ENCODE data around the gene LSM12.
A peak's percentile ranks its signal among the peaks of the same experiment; 100 is the strongest.
"Not testable (repeated sequence)": the region's sequence is repeated elsewhere in the genome, so short reads cannot be mapped to it uniquely, and the experiment has no call there.

The LSM12 gene

GRCh38 chr17:44043272-44043696 lies 23.2 kb downstream of the LSM12 start:
- H3K4me3 ChIP-seq = no peak overlapping the region
- H3K4me1 ChIP-seq = peaks cover 0 to 34% (median 17%) of the 10 kb centered on the region in 4 donors
- no peaks in the 10 kb centered on the region for H3K27me3 ChIP-seq
- intact Hi-C loops (cut with DNase I; ENCODE audit: low total_unique reads) = loop anchor here (10.0 kb wide), 1 partner anchor 98 kb away; the partner anchor contains the start of gene PPY
- peaks cover 1 to 20% (median 20%) of the 10 kb centered on the region in 3 donors for H3K36me3 ChIP-seq
- no peak overlapping the region for H3K27ac ChIP-seq
- DNase-seq = peak in 1 of 2 donors; percentile 33
- no peak for TF ChIP-seq CTCF (IDR thresholded peaks at IDR 0.05)
- no peaks in the 10 kb centered on the region for H3K9me3 ChIP-seq

GRCh38 chr17:44039829-44040635 lies 26.4 kb downstream of the LSM12 start:
- no peak for TF ChIP-seq CTCF (IDR thresholded peaks at IDR 0.05)
- Histone ChIP-seq H3K9me3 (no peaks in the 10 kb centered on the region), H3K4me1 (peaks cover 0 to 34% (median 17%) of the 10 kb centered on the region in 4 donors), H3K27me3 (no peaks in the 10 kb centered on the region), H3K36me3 (peaks cover 19 to 36% (median 31%) of the 10 kb centered on the region in 3 donors), H3K4me3 (no peak overlapping the region), H3K27ac (peak overlapping the region in 1 of 2 donors; percentile 16)
- intact Hi-C loops (cut with DNase I; ENCODE audit: low total_unique reads) = loop anchor here (10.0 kb wide), 1 partner anchor 95 kb away; the partner anchor contains the start of gene PPY
- DNase-seq = no peak

- H3K4me3 ChIP-seq = no peak overlapping the region
- no peak overlapping the region for H3K27ac ChIP-seq
- H3K36me3 ChIP-seq = peaks cover 26 to 43% (median 39%) of the 10 kb centered on the region in 3 donors
- H3K9me3 ChIP-seq = no peaks in the 10 kb centered on the region
- DNase-seq = no peak
- intact Hi-C loops (cut with DNase I; ENCODE audit: low total_unique reads) = no loop called here
- no peak for TF ChIP-seq CTCF (IDR thresholded peaks at IDR 0.05)
- peaks cover 0 to 23% (median 17%) of the 10 kb centered on the region in 4 donors for H3K4me1 ChIP-seq
- H3K27me3 ChIP-seq = no peaks in the 10 kb centered on the region
Measured at GRCh38 chr17:44038604-44039011, 27.9 kb downstream of the LSM12 start.

GRCh38 chr17:44037471-44037870 lies 29.0 kb downstream of the LSM12 start:
- Histone ChIP-seq H3K27me3 (no peaks in the 10 kb centered on the region), H3K9me3 (no peaks in the 10 kb centered on the region), H3K4me1 (peaks cover 0 to 21% (median 16%) of the 10 kb centered on the region in 4 donors), H3K4me3 (no peak overlapping the region), H3K36me3 (peaks cover 26 to 51% (median 43%) of the 10 kb centered on the region in 3 donors), H3K27ac (no peak overlapping the region)
- no peak for DNase-seq
- intact Hi-C loops (cut with DNase I; ENCODE audit: low total_unique reads) = no loop called here
- TF ChIP-seq CTCF (IDR thresholded peaks at IDR 0.05) = no peak

- intact Hi-C loops (cut with DNase I; ENCODE audit: low total_unique reads); DNase-seq; H3K27ac ChIP-seq; H3K27me3 ChIP-seq; H3K9me3 ChIP-seq; H3K4me3 ChIP-seq; H3K4me1 ChIP-seq: not testable (repeated sequence)
- peaks cover 26 to 57% (median 41%) of the 10 kb centered on the region in 3 donors for H3K36me3 ChIP-seq
Measured at GRCh38 chr17:44034688-44035087, 31.8 kb downstream of the LSM12 start.

GRCh38 chr17:44033861-44034408 lies 32.5 kb downstream of the LSM12 start:
- H3K4me3 ChIP-seq = no peak overlapping the region
- H3K27me3 ChIP-seq = no peaks in the 10 kb centered on the region
- no peaks in the 10 kb centered on the region for H3K9me3 ChIP-seq
- H3K36me3 ChIP-seq = peaks cover 26 to 61% (median 41%) of the 10 kb centered on the region in 3 donors
- intact Hi-C loops (cut with DNase I; ENCODE audit: low total_unique reads) = no loop called here
- H3K4me1 ChIP-seq = no peaks in the 10 kb centered on the region
- no peak for DNase-seq
- no peak for TF ChIP-seq CTCF (IDR thresholded peaks at IDR 0.05)
- no peak overlapping the region for H3K27ac ChIP-seq

Measured in tibial artery (tissue), 4 donors.